GM19438 (cell line): ENCODE results near the gene AVEN.

ENCODE experiments used
- ATAC-seq: cut with Tn5 transposase; IDR thresholded peaks from one replicate; pipeline ENCODE4 v1.9.1; 2021; ENCODE audit warnings: low read depth; ENCODE audit not compliant: unreplicated experiment

AVEN gene

GRCh38 chr15:33988384-33988783 lies 50.6 kb downstream of the AVEN start:
- ATAC-seq = no peak

DNA sequence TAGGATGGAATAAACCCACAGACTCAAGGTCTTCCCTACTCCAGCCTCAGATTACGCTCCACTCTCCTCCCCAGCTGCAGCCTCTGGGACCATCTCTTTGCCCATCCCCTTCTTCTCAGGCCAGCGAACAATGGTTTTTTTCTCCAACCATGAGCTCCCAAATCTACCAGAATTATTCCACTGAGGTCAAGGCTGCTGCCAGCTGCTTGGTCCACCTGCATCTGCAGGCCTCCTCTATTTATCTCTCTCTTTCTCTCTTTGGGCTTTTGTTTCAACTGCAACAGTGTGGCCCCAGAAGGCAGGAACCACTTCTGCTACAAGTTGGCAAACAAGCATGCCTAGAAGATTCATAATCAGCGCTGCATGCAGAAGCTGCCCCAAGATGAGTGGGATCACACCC lies 51.6 kb downstream of the AVEN start:
- ATAC-seq = no peak

GRCh38 chr15:33985751-33986150 lies 53.3 kb downstream of the AVEN start:
- no peak for ATAC-seq

- ATAC-seq = no peak
These were observed 53.7 kb downstream of the AVEN start for GRCh38 chr15:33985287-33985686.

- ATAC-seq = no peak
These were observed 56.5 kb downstream of the AVEN start for GRCh38 chr15:33982516-33982915.

DNA sequence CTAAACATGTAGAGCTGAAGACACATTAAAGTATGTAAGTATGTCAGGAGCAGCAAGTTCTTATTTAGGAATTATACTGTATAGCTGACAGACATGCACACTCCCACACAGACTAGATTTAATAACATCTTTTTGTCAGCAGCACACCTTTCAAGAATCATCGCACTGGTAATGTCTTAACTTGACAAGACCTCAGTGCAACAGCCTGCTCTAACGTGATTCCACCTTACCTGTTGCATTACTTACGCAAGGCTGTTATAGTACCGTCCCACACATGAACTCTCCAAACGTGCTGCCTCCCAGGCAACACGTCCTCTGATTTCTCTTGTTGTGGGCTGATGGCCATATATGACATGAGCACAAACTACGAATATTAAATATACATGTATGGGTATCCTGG lies 58.8 kb downstream of the AVEN start:
- ATAC-seq = no peak

- no peak for ATAC-seq
These were observed 63.9 kb downstream of the AVEN start for GRCh38 chr15:33975022-33975565.

GRCh38 chr15:33971811-33972210 lies 67.2 kb downstream of the AVEN start:
- ATAC-seq = no peak

DNA sequence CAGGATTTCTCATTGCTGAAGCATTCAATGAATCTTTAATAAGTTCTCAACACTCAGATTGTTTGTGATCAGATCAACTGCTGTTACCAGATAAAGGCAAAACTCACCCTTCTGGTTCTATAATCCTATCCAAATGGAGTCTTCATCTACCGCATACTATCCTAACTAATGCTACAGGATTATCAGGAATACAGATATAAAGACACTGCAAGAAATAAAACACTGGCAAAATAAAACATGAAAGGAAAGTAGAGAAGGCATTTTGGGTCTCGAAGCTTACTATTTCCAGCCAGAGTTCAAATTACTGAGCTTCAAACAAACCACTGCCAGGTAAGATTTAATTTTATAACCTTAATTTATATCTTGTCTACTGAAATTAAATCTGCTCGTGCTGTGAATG lies 70.2 kb downstream of the AVEN start:
- ATAC-seq = no peak

GRCh38 chr15:33968224-33968623 lies 70.8 kb downstream of the AVEN start, which contains the start of gene CHRM5:
TSS of gene CHRM5 (plus strand) at chr15:33968497. CDS start at chr15:34062718, 94,221 bp downstream.
- no peak for ATAC-seq

GRCh38 chr15:33964665-33965040 lies 74.4 kb downstream of the AVEN start:
- no peak for ATAC-seq

GRCh38 chr15:33963831-33964664 lies 75.0 kb downstream of the AVEN start:
- ATAC-seq = no peak

- ATAC-seq = no peak
These were observed 78.5 kb downstream of the AVEN start for GRCh38 chr15:33960549-33960935.

DNA sequence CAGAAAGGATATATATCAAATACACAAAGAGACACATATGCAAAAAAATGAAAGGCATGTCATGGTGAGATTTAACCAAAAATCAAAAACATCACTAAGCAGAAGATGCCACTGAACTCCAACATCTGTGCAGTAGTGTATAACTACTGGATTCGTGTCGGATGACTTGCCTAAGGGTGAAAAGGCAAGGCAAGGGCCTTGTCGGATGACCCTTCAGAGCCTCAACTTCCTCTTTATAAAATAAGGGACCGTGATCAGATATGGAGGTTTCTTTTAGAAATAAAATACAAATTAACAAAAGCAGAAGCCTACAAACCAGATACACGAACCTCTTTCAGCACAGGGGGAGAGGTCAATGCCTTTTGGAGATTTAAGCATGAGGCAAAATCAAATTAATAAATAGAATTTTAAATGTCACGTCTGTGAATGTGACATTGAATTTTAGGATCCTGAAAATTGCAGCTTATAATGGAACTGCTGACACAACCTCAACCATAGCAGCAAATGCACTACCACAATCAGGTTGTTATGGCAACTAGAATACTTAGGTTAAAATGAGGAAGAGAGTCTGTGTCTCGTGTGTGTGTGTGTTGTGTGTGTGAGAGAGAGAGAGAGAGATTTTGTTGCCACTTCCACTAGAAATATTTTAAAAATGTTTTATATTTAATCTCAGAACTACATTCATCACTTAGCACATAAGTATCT lies 79.0 kb downstream of the AVEN start:
- ATAC-seq = no peak

DNA sequence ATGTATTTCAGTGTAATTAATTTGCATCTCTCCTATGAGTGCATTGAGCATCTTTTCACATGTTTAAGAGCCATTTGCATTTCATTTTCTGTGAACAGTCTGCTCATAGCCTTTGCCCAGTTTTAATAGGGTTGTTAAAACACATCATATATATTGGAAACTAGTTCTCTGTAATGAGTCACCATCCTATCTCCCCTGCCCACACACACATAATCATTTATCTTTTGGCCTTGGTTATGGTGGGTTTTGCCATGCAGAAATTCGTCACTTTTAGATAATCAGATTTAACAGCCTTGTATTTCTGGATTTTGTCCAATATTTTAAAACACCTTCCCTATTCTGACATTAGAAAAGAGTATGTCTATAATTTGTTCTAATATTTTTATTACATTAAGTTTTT lies 82.6 kb downstream of the AVEN start:
- ATAC-seq = no peak

GRCh38 chr15:33955945-33956344 lies 83.1 kb downstream of the AVEN start:
- no peak for ATAC-seq

- no peak for ATAC-seq
These were observed 92.9 kb downstream of the AVEN start for GRCh38 chr15:33946152-33946551.

GRCh38 chr15:33941279-33942063 lies 97.5 kb downstream of the AVEN start:
- no peak for ATAC-seq

DNA sequence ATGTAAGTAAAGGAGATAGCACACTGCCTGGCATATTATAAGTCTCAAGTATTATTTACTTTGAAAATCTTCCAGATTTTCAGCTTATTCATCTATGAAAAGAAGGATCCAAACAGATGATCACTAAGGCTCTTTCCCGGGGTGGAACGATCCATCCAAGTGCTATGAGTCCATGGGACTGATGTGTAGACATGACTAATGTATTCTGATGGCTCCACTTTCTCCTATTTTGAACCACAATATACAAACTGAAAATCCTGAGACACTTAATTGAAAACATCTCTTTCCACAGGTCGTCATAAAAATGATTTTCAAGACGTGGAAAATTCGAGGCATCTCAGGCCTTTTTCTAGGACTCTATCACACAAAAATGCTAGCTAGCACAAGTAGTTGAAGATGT lies 104.1 kb downstream of the AVEN start:
- no peak for ATAC-seq

GRCh38 chr15:33934396-33934795 lies 104.6 kb downstream of the AVEN start:
- no peak for ATAC-seq

DNA sequence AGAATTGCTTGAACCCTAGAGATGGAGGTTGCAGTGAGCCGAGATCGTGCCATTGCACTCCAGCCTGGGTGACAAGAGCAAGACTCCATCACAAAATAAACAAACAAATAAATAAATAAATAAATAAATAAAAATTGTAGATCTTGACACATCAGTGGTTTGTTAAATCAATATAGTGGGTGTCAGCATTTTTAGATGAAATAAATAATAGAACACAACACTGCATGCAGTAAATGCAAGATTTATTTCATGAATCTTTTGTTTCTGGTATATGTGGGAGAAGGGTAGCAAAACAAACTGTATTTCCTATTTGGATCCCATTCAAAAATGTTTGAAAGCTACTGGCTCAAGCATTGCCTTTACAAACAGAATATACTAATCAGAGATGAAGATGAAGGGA lies 106.3 kb downstream of the AVEN start:
- no peak for ATAC-seq
